Upper lobe of left lung (tissue), 6 donors: ENCODE measurements around the gene WDR90. TPM values are rescaled to one million over a fixed set of nuclear protein-coding genes. Genes with fewer than 3 reads are reported as not detected.

ENCODE experiments used
- ATAC-seq, 2 donors: fragments of 200-7000 bp; cut with Tn5 transposase; one replicate each; pipeline ENCODE4 v1.9.1; 2022; ENCODE audit warnings: mild to moderate bottlenecking in 2 of 2, moderate library complexity in 2 of 2; ENCODE audit not compliant: low FRiP score in 2 of 2
- DNase-seq, 2 donors: peaks; one replicate each; pipeline ENCODE4 v3.0.0-alpha.2; 2019 to 2020
- H3K27ac ChIP-seq, 4 donors: fragments of 200-600 bp; sonication (generic); one replicate each; pipeline ENCODE4 v1.5.1; 2016 to 2019
- H3K27me3 ChIP-seq, 4 donors: fragments of 200-600 bp; sonication (generic); one replicate each; pipeline ENCODE4 v1.5.1; 2017 to 2019
- H3K36me3 ChIP-seq, 4 donors: fragments of 200-600 bp; sonication (generic); one replicate each; pipeline ENCODE4 v1.5.1; 2016 to 2019
- H3K4me1 ChIP-seq, 4 donors: fragments of 200-600 bp; sonication (generic); one replicate each; pipeline ENCODE4 v1.5.1; 2018 to 2019
- H3K4me3 ChIP-seq, 4 donors: fragments of 200-600 bp; sonication (generic); one replicate each; pipeline ENCODE4 v1.5.1; 2017 to 2019; ENCODE audit warnings: mild to moderate bottlenecking in 2 of 4, moderate library complexity in 1 of 4
- H3K9me3 ChIP-seq, 4 donors: fragments of 200-600 bp; sonication (generic); one replicate each; pipeline ENCODE4 v1.5.1; 2018 to 2019
- CTCF ChIP-seq, 6 experiments: fragments of 450-650 bp in 4 of 6; fragments of 200-600 bp in 2 of 6; sonication (generic) in 2 of 6; IDR thresholded peaks; one replicate each; pipeline ENCODE4 v1.5.1; 2016 to 2019; ENCODE audit warnings: antibody characterized with exemption in 6 of 6
- EP300 ChIP-seq, 4 donors: sonication (generic); formaldehyde crosslinking; IDR thresholded peaks; one replicate each; pipeline ENCODE4 v1.5.1; 2017; ENCODE audit warnings: antibody characterized with exemption in 4 of 4, control low read depth in 2 of 4
- POLR2A ChIP-seq, 4 donors: fragments of 450-650 bp; IDR thresholded peaks; one replicate each; pipeline ENCODE4 v1.5.1; 2016 to 2017; ENCODE audit warnings: antibody characterized with exemption in 4 of 4, mild to moderate bottlenecking in 2 of 4
- POLR2AphosphoS5 ChIP-seq, 2 donors: sonication (generic); formaldehyde crosslinking; IDR thresholded peaks; one replicate each; pipeline ENCODE4 v1.5.1; 2017; ENCODE audit warnings: antibody characterized with exemption in 2 of 2
- WGBS, 2 donors: methylation state at CpG; one replicate each; pipeline ENCODE4 v1.1.5; 2017 to 2018; 5-methylcytosine and 5-hydroxymethylcytosine counted together
- total RNA-seq, 6 donors: library from RNA; depleted of rRNA in 4 of 6; stranded (reverse); fragments of >200 nt in 4 of 6; gene quantifications; one replicate each; pipeline versions ENCODE4 v1.1.0 to v1.2.1, GENCODE V29; 2016 to 2021
- donor health status: DM: no; HTN: no; CAD: no; lungs with moderate emphysema.
- donor health status: DM: no; HTN: yes; CAD: no; lungs with severe emphysema.

WDR90 gene
- total RNA-seq, 6 donors from 2014 or later, result 18.8 to 174 (median 34.1) TPM

- 85 to 91% methylated on average over 10 to 17 of the region's 41 CpGs for WGBS, 2 donors
- TF ChIP-seq POLR2A (IDR thresholded peaks at IDR 0.05) (no peak), EP300 (IDR thresholded peaks at IDR 0.05) (no peak), POLR2AphosphoS5 (IDR thresholded peaks at IDR 0.05) (no peak), CTCF (IDR thresholded peaks at IDR 0.05) (no peak)
- H3K4me1 ChIP-seq, result peaks cover 0 to 38% (median 31%) of the 10 kb centered on the region in 4 donors
- H3K27ac ChIP-seq, result peak overlapping the region in 2 of 4 donors; percentile 35 to 59
- H3K9me3 ChIP-seq, result no peaks in the 10 kb centered on the region
- peak in 1 of 2 donors; percentile 77 for DNase-seq
- no peaks in the 10 kb centered on the region for H3K27me3 ChIP-seq
- no peak for ATAC-seq
- H3K36me3 ChIP-seq, result peaks cover 3 to 23% (median 9%) of the 10 kb centered on the region in 4 donors
- H3K4me3 ChIP-seq, result no peak overlapping the region
Observed at GRCh38 chr16:620700-621525, 28.3 kb upstream of the WDR90 start.

DNA sequence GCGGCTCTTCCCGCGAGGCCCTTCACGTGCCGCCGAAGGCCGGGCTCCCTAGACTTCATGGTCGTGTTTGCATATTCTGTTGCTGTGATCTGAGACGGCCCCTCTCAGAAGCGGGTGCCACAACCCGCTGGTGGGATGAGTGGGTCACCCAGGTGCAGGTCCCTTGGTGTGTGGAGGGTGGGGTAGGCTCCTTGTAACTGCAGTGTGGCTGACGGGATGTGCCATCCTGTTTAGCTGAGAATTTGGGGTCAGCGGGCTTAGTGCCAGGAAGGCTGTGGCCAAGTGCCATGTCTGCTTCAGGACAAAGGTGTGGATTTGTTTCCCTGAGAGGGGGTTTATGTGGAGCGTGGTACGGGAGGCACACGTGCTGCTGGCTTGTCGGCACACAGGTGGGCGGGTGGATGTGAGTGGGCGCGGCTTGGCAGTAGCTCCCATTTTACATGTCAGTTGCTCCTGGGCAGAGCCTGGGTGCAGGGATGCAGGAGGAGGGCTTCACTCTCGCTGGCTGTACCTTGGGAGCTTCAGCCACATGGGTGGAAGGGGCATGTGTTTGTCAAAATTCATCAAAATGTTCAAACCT is 27.5 kb upstream of the WDR90 start:
- Histone ChIP-seq H3K4me3 (no peak overlapping the region), H3K27me3 (no peaks in the 10 kb centered on the region), H3K36me3 (peaks cover 4 to 30% (median 17%) of the 10 kb centered on the region in 4 donors), H3K4me1 (peaks cover 0 to 37% (median 27%) of the 10 kb centered on the region in 4 donors), H3K9me3 (no peaks in the 10 kb centered on the region), H3K27ac (peak overlapping the region; percentile 35 to 64 (median 48))
- no peak for TF ChIP-seq EP300 (IDR thresholded peaks at IDR 0.05)
- no peak for TF ChIP-seq POLR2A (IDR thresholded peaks at IDR 0.05)
- no peak for TF ChIP-seq POLR2AphosphoS5 (IDR thresholded peaks at IDR 0.05)
- no peak for TF ChIP-seq CTCF (IDR thresholded peaks at IDR 0.05)
- ATAC-seq (no peak), DNase-seq (peak in 1 of 2 donors; percentile 48)
- WGBS, 2 donors, result 75 to 82% methylated on average over 7 to 21 of the region's 21 CpGs

- DNase-seq (peak in 1 of 2 donors; percentile 72), ATAC-seq (no peak)
- peaks cover 0 to 45% (median 33%) of the 10 kb centered on the region in 4 donors for H3K4me1 ChIP-seq
- TF ChIP-seq CTCF (IDR thresholded peaks at IDR 0.05), result no peak
- TF ChIP-seq POLR2AphosphoS5 (IDR thresholded peaks at IDR 0.05), result no peak
- no peak for TF ChIP-seq EP300 (IDR thresholded peaks at IDR 0.05)
- TF ChIP-seq POLR2A (IDR thresholded peaks at IDR 0.05), result no peak
- peaks cover 9 to 38% (median 26%) of the 10 kb centered on the region in 4 donors for H3K36me3 ChIP-seq
- no peaks in the 10 kb centered on the region for H3K9me3 ChIP-seq
- no peaks in the 10 kb centered on the region for H3K27me3 ChIP-seq
- peak overlapping the region; percentile 35 to 64 (median 48) for H3K27ac ChIP-seq
- no peak overlapping the region for H3K4me3 ChIP-seq
- 91 to 92% methylated on average over 13 to 17 of the region's 17 CpGs for WGBS, 2 donors
Observed at GRCh38 chr16:622920-623280, 26.3 kb upstream of the WDR90 start.

DNA sequence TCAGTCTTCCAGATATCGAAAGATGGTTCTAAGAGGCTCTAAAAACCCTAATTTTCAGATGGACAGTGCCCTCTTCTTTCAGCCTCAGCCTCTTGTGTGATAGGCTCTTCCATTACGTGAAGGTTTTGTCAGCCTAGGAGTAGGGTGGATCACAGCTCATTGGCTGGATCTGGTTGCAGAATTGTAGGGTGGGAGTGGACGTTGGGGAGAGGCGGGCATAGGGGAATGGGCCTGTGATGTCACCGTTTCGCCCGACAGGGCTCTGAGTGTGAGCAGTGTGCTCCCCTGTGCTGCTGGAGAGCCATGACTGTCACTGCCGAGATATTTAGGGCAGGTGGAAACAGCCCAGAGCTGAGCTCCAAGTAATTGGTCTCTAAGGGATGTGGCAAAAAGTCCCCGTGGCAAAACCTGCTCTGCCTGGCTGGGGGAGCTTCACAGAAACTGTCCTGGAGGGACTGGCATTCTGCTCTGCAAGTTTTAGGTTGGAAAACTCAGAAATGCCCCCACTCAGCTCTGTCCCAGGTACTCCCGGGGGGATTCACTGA is 24.6 kb upstream of the WDR90 start:
- DNase-seq (no peak), ATAC-seq (no peak)
- Histone ChIP-seq H3K27me3 (no peaks in the 10 kb centered on the region), H3K27ac (no peak overlapping the region), H3K36me3 (peaks cover 9 to 42% (median 36%) of the 10 kb centered on the region in 4 donors), H3K4me3 (no peak overlapping the region), H3K9me3 (no peaks in the 10 kb centered on the region), H3K4me1 (peaks cover 0 to 55% (median 41%) of the 10 kb centered on the region in 4 donors)
- TF ChIP-seq POLR2A (IDR thresholded peaks at IDR 0.05), result no peak
- TF ChIP-seq EP300 (IDR thresholded peaks at IDR 0.05), result no peak
- TF ChIP-seq CTCF (IDR thresholded peaks at IDR 0.05), result no peak
- no peak for TF ChIP-seq POLR2AphosphoS5 (IDR thresholded peaks at IDR 0.05)
- WGBS, 2 donors, result 82 to 89% methylated on average over 10 of the region's 10 CpGs
